GM13977 (cell line): ENCODE data around the gene BRI3BP.
"Not testable (repeated sequence)": the region's sequence is repeated elsewhere in the genome, so short reads cannot be mapped to it uniquely, and the experiment has no call there.

ENCODE experiments used
- DNase-seq: peaks from one replicate; pipeline ENCODE4 v3.0.0; 2012; ENCODE audit warnings: low spot score
- in situ Hi-C: fragments of 300-500 bp; cut with MboI; formaldehyde crosslinking; loops from one replicate; pipeline ENCODE4 v1.12.0; 2022; ENCODE audit warnings: low sequenced_read_pairs, low pct_unique_long_range_greater_than_20kb, mixed read lengths, inconsistent platforms; ENCODE audit not compliant: unreplicated experiment
- TF ChIP-seq, protein P1 (sequence below): IDR thresholded peaks from 2 replicates; pipeline ENCODE4 v1.5.1; 2012; ENCODE audit warnings: mild to moderate bottlenecking, control low read depth; ENCODE audit not compliant: insufficient read depth; ENCODE audit errors: extremely low read depth, missing control alignments

Gene BRI3BP

DNA sequence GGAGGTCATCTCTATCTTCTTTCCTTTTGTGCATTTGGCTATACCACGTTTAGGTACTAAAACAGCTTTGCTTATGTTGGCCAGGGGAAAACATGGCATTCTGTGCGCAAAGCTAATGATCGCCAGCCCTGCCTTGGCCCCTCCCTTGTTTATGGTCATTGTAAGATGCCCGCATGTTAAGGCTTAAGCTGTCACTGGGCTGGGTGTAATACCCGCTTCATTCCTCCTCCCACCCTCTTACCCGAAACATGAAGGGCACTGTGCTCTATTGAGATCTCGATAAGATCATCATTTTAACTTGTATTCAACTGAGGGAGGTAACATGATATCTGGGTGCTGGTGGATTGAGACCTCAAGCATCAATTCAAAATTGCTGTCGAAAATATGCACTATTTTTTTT, 34.7 kb downstream of the BRI3BP start:
- in situ Hi-C loops, result no loop called here
- TF ChIP-seq, protein P1, sequence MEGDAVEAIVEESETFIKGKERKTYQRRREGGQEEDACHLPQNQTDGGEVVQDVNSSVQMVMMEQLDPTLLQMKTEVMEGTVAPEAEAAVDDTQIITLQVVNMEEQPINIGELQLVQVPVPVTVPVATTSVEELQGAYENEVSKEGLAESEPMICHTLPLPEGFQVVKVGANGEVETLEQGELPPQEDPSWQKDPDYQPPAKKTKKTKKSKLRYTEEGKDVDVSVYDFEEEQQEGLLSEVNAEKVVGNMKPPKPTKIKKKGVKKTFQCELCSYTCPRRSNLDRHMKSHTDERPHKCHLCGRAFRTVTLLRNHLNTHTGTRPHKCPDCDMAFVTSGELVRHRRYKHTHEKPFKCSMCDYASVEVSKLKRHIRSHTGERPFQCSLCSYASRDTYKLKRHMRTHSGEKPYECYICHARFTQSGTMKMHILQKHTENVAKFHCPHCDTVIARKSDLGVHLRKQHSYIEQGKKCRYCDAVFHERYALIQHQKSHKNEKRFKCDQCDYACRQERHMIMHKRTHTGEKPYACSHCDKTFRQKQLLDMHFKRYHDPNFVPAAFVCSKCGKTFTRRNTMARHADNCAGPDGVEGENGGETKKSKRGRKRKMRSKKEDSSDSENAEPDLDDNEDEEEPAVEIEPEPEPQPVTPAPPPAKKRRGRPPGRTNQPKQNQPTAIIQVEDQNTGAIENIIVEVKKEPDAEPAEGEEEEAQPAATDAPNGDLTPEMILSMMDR, result no peak
- no peak for DNase-seq

DNA sequence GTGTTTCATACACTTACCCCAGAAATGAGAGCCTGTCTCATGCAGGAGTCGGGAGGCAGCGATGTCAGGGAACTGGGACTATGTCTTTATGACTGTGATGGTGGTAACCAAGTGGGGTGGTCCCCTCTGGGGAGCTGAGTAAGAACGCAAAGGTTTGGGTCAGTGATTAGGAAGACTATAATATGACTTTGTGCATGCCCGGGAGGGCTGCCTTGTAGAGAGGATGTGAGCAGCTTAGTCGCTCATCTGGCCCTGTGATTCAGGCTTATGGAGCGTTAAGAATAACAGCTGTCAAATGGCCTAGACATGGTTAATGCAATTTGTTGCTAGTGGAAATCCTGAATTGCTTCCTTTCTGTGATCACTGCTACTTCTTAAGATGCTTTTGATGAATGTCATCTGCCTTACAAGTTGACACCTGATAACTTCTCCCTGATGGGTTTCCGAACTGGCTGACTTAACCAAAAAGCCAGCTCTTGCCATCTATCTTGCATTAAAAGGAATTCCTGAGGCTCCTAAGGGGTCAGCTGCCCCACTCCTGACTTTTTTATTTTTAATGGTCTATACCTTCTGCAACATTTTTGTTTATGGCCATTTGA, 36.4 kb downstream of the BRI3BP start:
- in situ Hi-C loops, result no loop called here
- no peak for DNase-seq
- TF ChIP-seq, protein P1, result no peak

DNA sequence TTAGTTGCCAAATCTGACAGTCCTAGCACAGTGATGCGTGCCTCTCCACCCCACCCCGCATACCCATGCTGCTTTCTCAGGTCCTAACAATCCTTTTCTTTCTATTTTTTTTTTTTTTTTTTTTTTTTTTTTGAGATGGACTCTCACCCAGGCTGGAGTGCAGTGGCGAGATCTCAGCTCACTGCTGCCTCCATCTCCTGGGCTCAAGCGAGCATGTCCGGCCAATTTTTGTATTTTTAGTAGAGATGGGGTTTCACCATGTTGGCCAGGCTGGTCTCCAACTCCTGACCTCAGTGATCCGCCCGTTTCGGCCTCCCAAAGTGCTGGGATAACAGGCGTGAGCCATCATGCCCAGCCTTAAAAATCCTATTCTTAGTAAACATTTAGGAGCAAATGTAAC, 38.0 kb downstream of the BRI3BP start:
- not testable (repeated sequence) for DNase-seq

GRCh38 chr12:125032466-125033152, 39.2 kb downstream of the BRI3BP start:
- in situ Hi-C loops, result no loop called here
- DNase-seq, result no peak
- TF ChIP-seq, protein P1, result no peak

More for the DNA sequence above, 38.0 kb downstream of the BRI3BP start:
- in situ Hi-C loops, result not testable (repeated sequence)

DNA sequence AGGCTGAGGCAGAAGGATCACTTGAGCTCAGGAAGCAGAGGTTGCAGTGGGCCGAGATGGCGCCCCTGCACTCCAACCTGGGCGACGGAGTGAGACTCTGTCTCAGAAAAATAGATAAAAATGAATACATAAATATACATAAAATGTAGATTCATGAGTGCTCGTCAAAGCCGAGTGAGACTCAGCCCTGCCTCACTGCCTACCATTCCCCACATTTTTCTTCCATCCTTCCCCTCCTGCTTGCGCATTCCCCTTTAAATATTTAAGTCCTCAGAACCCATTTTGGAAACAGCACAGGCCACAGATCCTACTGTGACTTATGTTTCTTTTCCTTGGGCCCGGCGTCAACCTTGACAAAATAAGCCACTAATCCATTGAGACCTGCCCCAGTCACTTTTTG, 39.8 kb downstream of the BRI3BP start:
- TF ChIP-seq, protein P1, result no peak
- DNase-seq, result no peak
- in situ Hi-C loops, result no loop called here

- in situ Hi-C loops, result no loop called here
- TF ChIP-seq, protein P1, result no peak
Measured at GRCh38 chr12:125038976-125039625, 45.7 kb downstream of the BRI3BP start.

GRCh38 chr12:125049093-125049458, 55.6 kb downstream of the BRI3BP start:
- DNase-seq, result no peak
- TF ChIP-seq, protein P1, result no peak
- in situ Hi-C loops, result no loop called here

More at GRCh38 chr12:125038976-125039625, 45.7 kb downstream of the BRI3BP start:
- DNase-seq, result no peak
